ENCODE measurements around the gene CNDP2.

DNA sequence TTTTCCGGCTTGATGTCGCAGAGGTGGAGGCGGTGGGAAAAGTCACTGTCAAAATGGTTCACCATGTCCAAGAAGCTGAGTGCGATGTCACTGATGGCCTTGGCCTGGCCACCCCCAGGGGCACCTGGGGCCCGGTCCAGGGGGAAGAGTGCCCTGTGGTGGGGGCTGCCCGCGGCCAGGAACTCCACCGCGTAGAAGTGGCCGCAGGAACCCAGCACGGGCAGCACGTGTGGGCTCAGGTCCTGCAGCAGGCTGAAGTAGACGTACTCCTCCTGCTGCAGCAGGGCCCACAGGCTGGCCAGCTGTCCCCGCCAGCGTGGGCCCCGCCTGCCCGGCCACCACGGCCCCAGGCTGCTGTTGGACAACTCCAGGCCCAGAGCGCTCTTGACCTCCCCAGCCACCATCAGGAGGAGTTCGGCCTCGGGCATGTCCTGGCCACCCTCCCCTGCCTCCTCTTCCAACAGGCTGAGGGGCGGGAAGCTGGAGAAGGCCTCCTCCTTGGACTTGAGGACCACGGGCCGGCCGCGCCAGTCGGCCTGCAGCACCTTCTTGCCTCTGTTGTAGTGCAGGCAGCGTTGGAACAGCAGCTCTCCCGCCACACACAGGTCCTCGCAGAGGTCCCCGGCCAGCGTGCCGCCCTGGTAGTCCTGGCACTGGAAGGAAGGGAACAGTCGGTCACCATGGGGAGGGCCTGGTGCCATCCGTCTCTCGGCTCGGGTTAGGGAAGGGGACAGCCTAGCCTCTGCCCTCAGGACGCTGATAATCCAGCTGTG lies 49.3 kb upstream of the CNDP2 start:
- no peak for TF ChIP-seq FOXK2 (IDR thresholded peaks at IDR 0.05)
- TF ChIP-seq ZNF384 (IDR thresholded peaks at IDR 0.05), result no peak
- TF ChIP-seq NFRKB (IDR thresholded peaks at IDR 0.05), result no peak
